HEK293T (cell line): Measurements from ENCODE around the gene HAVCR2.

Experiments
- ARNT ChIP-seq: fragments of 450-650 bp; IDR thresholded peaks from 2 replicates; pipeline ENCODE4 v1.6.1; 2017; ENCODE audit warnings: mild to moderate bottlenecking
- BHLHE40 ChIP-seq: fragments of 450-650 bp; IDR thresholded peaks from 2 replicates; pipeline ENCODE4 v1.6.1; 2016; ENCODE audit warnings: mild to moderate bottlenecking, moderate library complexity, borderline replicate concordance
- CTBP1 ChIP-seq: fragments of 450-650 bp; IDR thresholded peaks from 2 replicates; pipeline ENCODE4 v1.6.1; 2016; ENCODE audit warnings: borderline replicate concordance
- ELF4 ChIP-seq: fragments of 450-650 bp; IDR thresholded peaks from 2 replicates; pipeline ENCODE4 v1.6.1; 2017; ENCODE audit warnings: antibody characterized with exemption
- FOXA1 ChIP-seq: fragments of 450-650 bp; IDR thresholded peaks from 2 replicates; pipeline ENCODE4 v1.6.1; 2016; ENCODE audit warnings: mild to moderate bottlenecking
- FOXK2 ChIP-seq: fragments of 450-650 bp; IDR thresholded peaks from 2 replicates; pipeline ENCODE4 v1.6.1; 2016; ENCODE audit warnings: mild to moderate bottlenecking
- FOXM1 ChIP-seq: fragments of 450-650 bp; IDR thresholded peaks from 2 replicates; pipeline ENCODE4 v1.6.1; 2017; ENCODE audit warnings: mild to moderate bottlenecking, borderline replicate concordance
- HDGF ChIP-seq: fragments of 450-650 bp; IDR thresholded peaks from 2 replicates; pipeline ENCODE4 v1.6.1; 2017; ENCODE audit warnings: antibody characterized with exemption, borderline replicate concordance
- PKNOX1 ChIP-seq: fragments of 450-650 bp; IDR thresholded peaks from 2 replicates; pipeline ENCODE4 v1.6.1; 2016
- SP1 ChIP-seq: fragments of 450-650 bp; IDR thresholded peaks from 2 replicates; pipeline ENCODE4 v1.6.1; 2017
- SUZ12 ChIP-seq: fragments of 450-650 bp; IDR thresholded peaks from 2 replicates; pipeline ENCODE4 v1.6.1; 2016; ENCODE audit warnings: mild to moderate bottlenecking
- TARDBP ChIP-seq: fragments of 450-650 bp; IDR thresholded peaks from 2 replicates; pipeline ENCODE4 v1.6.1; 2016
- ZNF384 ChIP-seq: fragments of 450-650 bp; IDR thresholded peaks from 2 replicates; pipeline ENCODE4 v1.6.1; 2016

- TF ChIP-seq BHLHE40, result no peak
- no peak for TF ChIP-seq SUZ12
- no peak for TF ChIP-seq FOXK2
- no peak for TF ChIP-seq TARDBP
- TF ChIP-seq ELF4, result no peak
- TF ChIP-seq FOXA1, result no peak
- TF ChIP-seq FOXM1, result no peak
- TF ChIP-seq ARNT, result no peak
- no peak for TF ChIP-seq SP1
- no peak for TF ChIP-seq ZNF384
- TF ChIP-seq PKNOX1, result no peak
- TF ChIP-seq CTBP1, result no peak
- no peak for TF ChIP-seq HDGF
Measured at GRCh38 chr5:157069949-157070348, 38.9 kb downstream of the HAVCR2 start.
